SK-N-SH treated with all-trans-retinoic acid at 6 μM for 48 hours (cell line): ENCODE measurements around the gene KLRF2.

Experiments
- ATAC-seq: fragments of 200-7000 bp; cut with Tn5 transposase; 3 replicates; pipeline ENCODE4 v1.9.1; 2020; ENCODE audit warnings: mild to moderate bottlenecking, moderate library complexity
- ARNTL ChIP-seq: fragments of 450-650 bp; formaldehyde crosslinking; IDR thresholded peaks from 2 replicates; pipeline ENCODE4 v1.5.0; 2020; ENCODE audit warnings: low read depth, mild to moderate bottlenecking, moderate library complexity, borderline replicate concordance
- CREB5 ChIP-seq: fragments of 250-450 bp; sonication (Bioruptor Pico); IDR thresholded peaks from 2 replicates; pipeline ENCODE4 v1.5.1; 2020; ENCODE audit warnings: low read depth, mild to moderate bottlenecking, moderate library complexity
- CSDC2 ChIP-seq: fragments of 250-450 bp; sonication (Bioruptor Pico); IDR thresholded peaks from 2 replicates; pipeline ENCODE4 v1.5.0; 2020; ENCODE audit warnings: mild to moderate bottlenecking, moderate library complexity
- CSRNP3 ChIP-seq: fragments of 250-450 bp; sonication (Bioruptor Pico); IDR thresholded peaks from 2 replicates; pipeline ENCODE4 v1.5.1; 2021; ENCODE audit warnings: mild to moderate bottlenecking, moderate library complexity
- ESRRG ChIP-seq: fragments of 250-450 bp; sonication (Bioruptor Pico); IDR thresholded peaks from 2 replicates; pipeline ENCODE4 v1.6.1; 2021; ENCODE audit warnings: mild to moderate bottlenecking
- GLIS3 ChIP-seq: fragments of 250-450 bp; sonication (Bioruptor Pico); IDR thresholded peaks from 2 replicates; pipeline ENCODE4 v1.5.0; 2020; ENCODE audit warnings: mild to moderate bottlenecking, moderate library complexity
- ISL1 ChIP-seq: fragments of 250-450 bp; sonication (Bioruptor Pico); IDR thresholded peaks from 2 replicates; pipeline ENCODE4 v2.1.2; 2022; ENCODE audit warnings: mild to moderate bottlenecking, moderate library complexity
- OSR1 ChIP-seq: fragments of 250-450 bp; sonication (Bioruptor Pico); IDR thresholded peaks from 2 replicates; pipeline ENCODE4 v1.8.0; 2022; ENCODE audit warnings: moderate library complexity, mild to moderate bottlenecking, inconsistent platforms
- PPARA ChIP-seq: fragments of 250-450 bp; sonication (Bioruptor Pico); IDR thresholded peaks from 2 replicates; pipeline ENCODE4 v1.5.0; 2020; ENCODE audit warnings: mild to moderate bottlenecking, borderline replicate concordance
- RARB ChIP-seq: fragments of 250-450 bp; sonication (Bioruptor Pico); IDR thresholded peaks from 2 replicates; pipeline ENCODE4 v1.8.0; 2021; ENCODE audit warnings: mild to moderate bottlenecking, moderate library complexity
- SNAI2 ChIP-seq: fragments of 250-450 bp; sonication (Bioruptor Pico); IDR thresholded peaks from 2 replicates; pipeline ENCODE4 v1.5.0; 2020; ENCODE audit warnings: mild to moderate bottlenecking, moderate library complexity
- TCF4 ChIP-seq: fragments of 250-450 bp; sonication (Bioruptor Pico); IDR thresholded peaks from 2 replicates; pipeline ENCODE4 v1.8.0; 2021; ENCODE audit warnings: mild to moderate bottlenecking, moderate library complexity, borderline replicate concordance
- TOX ChIP-seq: fragments of 250-450 bp; sonication (Bioruptor Pico); IDR thresholded peaks from 2 replicates; pipeline ENCODE4 v1.8.0; 2021; ENCODE audit warnings: mild to moderate bottlenecking, moderate library complexity, borderline replicate concordance
- TSHZ2 ChIP-seq: fragments of 250-450 bp; sonication (Bioruptor Pico); IDR thresholded peaks from 2 replicates; pipeline ENCODE4 v1.5.0; 2020; ENCODE audit warnings: mild to moderate bottlenecking, moderate library complexity
- ZC3H10 ChIP-seq: fragments of 250-450 bp; sonication (Bioruptor Pico); IDR thresholded peaks from 2 replicates; pipeline ENCODE4 v1.5.1; 2021; ENCODE audit warnings: mild to moderate bottlenecking, moderate library complexity
- ZFP3 ChIP-seq: fragments of 250-450 bp; sonication (Bioruptor Pico); IDR thresholded peaks from 2 replicates; pipeline ENCODE4 v1.5.0; 2020; ENCODE audit warnings: mild to moderate bottlenecking, moderate library complexity
- ZNF565 ChIP-seq: fragments of 450-650 bp; formaldehyde crosslinking; conservative IDR thresholded peaks from 2 replicates; pipeline ENCODE4 v1.5.0; 2020; ENCODE audit warnings: low read depth, mild to moderate bottlenecking, moderate library complexity
- ZNF8 ChIP-seq: fragments of 450-650 bp; formaldehyde crosslinking; IDR thresholded peaks from 2 replicates; pipeline ENCODE4 v1.5.0; 2020; ENCODE audit warnings: mild to moderate bottlenecking, moderate library complexity
- TF ChIP-seq, protein P1 (sequence below): fragments of 250-450 bp; sonication (Bioruptor Pico); IDR thresholded peaks from 2 replicates; pipeline ENCODE4 v1.8.0; 2020; ENCODE audit warnings: mild to moderate bottlenecking, moderate library complexity, borderline replicate concordance
- TF ChIP-seq, protein P2 (sequence below): fragments of 250-450 bp; sonication (Bioruptor Pico); IDR thresholded peaks from 2 replicates; pipeline ENCODE4 v1.8.0; 2021; ENCODE audit warnings: low read depth, mild to moderate bottlenecking, moderate library complexity, borderline replicate concordance

The KLRF2 gene

GRCh38 chr12:9866860-9867269 is 14.4 kb upstream of the KLRF2 start:
- no peak for TF ChIP-seq CSDC2 (CRISPR knock-in tag)

GRCh38 chr12:9867531-9867930 is 13.8 kb upstream of the KLRF2 start:
- ATAC-seq = no peak

More at GRCh38 chr12:9866860-9867269, 14.4 kb upstream of the KLRF2 start:
- no peak for ATAC-seq

GRCh38 chr12:9868311-9868801 is 12.9 kb upstream of the KLRF2 start:
- no peak for ATAC-seq
- TF ChIP-seq ZC3H10 (no peak), ZNF8 (no peak), TOX (CRISPR knock-in tag) (no peak), CREB5 (CRISPR knock-in tag) (no peak), TSHZ2 (no peak), CSRNP3 (no peak), GLIS3 (CRISPR knock-in tag) (no peak), TCF4 (CRISPR knock-in tag) (no peak), ESRRG (no peak), PPARA (CRISPR knock-in tag) (no peak), ZNF565 (CRISPR knock-in tag) (no peak), SNAI2 (no peak), OSR1 (CRISPR knock-in tag) (no peak)
- TF ChIP-seq, protein P1, sequence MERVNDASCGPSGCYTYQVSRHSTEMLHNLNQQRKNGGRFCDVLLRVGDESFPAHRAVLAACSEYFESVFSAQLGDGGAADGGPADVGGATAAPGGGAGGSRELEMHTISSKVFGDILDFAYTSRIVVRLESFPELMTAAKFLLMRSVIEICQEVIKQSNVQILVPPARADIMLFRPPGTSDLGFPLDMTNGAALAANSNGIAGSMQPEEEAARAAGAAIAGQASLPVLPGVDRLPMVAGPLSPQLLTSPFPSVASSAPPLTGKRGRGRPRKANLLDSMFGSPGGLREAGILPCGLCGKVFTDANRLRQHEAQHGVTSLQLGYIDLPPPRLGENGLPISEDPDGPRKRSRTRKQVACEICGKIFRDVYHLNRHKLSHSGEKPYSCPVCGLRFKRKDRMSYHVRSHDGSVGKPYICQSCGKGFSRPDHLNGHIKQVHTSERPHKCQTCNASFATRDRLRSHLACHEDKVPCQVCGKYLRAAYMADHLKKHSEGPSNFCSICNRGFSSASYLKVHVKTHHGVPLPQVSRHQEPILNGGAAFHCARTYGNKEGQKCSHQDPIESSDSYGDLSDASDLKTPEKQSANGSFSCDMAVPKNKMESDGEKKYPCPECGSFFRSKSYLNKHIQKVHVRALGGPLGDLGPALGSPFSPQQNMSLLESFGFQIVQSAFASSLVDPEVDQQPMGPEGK (CRISPR knock-in tag) = no peak
- TF ChIP-seq, protein P2, sequence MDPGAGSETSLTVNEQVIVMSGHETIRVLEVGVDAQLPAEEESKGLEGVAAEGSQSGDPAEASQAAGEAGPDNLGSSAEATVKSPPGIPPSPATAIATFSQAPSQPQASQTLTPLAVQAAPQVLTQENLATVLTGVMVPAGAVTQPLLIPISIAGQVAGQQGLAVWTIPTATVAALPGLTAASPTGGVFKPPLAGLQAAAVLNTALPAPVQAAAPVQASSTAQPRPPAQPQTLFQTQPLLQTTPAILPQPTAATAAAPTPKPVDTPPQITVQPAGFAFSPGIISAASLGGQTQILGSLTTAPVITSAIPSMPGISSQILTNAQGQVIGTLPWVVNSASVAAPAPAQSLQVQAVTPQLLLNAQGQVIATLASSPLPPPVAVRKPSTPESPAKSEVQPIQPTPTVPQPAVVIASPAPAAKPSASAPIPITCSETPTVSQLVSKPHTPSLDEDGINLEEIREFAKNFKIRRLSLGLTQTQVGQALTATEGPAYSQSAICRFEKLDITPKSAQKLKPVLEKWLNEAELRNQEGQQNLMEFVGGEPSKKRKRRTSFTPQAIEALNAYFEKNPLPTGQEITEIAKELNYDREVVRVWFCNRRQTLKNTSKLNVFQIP (CRISPR knock-in tag) = no peak

More at GRCh38 chr12:9867531-9867930, 13.8 kb upstream of the KLRF2 start:
- TF ChIP-seq TCF4 (CRISPR knock-in tag) (no peak), ESRRG (no peak)

- no peak for ATAC-seq
- no peak for TF ChIP-seq OSR1 (CRISPR knock-in tag)
- TF ChIP-seq CSRNP3 = no peak
- no peak for TF ChIP-seq ZNF565 (CRISPR knock-in tag)
- no peak for TF ChIP-seq ZC3H10
- TF ChIP-seq TSHZ2 = no peak
- no peak for TF ChIP-seq ZFP3 (CRISPR knock-in tag)
- no peak for TF ChIP-seq ESRRG
- no peak for TF ChIP-seq TCF4 (CRISPR knock-in tag)
- TF ChIP-seq ZNF8 = no peak
- no peak for TF ChIP-seq CREB5 (CRISPR knock-in tag)
- no peak for TF ChIP-seq ISL1 (CRISPR knock-in tag)
- no peak for TF ChIP-seq ARNTL (CRISPR knock-in tag)
- TF ChIP-seq RARB (CRISPR knock-in tag) = no peak
- TF ChIP-seq, all 23 proteins: peak for 0
Observed at GRCh38 chr12:9868951-9869306, 12.4 kb upstream of the KLRF2 start.
